IMR-90 (cell line): ENCODE data around the gene PDGFC. TPM values are rescaled to one million over a fixed set of nuclear protein-coding genes. Genes with fewer than 3 reads are reported as not detected.
A peak's percentile ranks its signal among the peaks of the same experiment; 100 is the strongest.

Experiments used
- ATAC-seq: fragments of 200-7000 bp; cut with Tn5 transposase; 2 replicates; pipeline ENCODE4 v1.9.1; 2020; ENCODE audit warnings: low read depth, mild to moderate bottlenecking, moderate library complexity
- BruUV-seq: library from RNA; stranded (reverse); fragments of 400-500 nt; replicated peaks from 2 replicates; lab custom pipeline; 2021; lab: Mats Ljungman, UMichigan
- CTCF ChIA-PET: fragments of 300-600 bp; formaldehyde crosslinking; extraction: SDS; loops from one replicate; lab custom pipeline; 2021; ENCODE audit warnings: antibody characterized with exemption; lab: Yijun Ruan, JAX
- POLR2A ChIA-PET: fragments of 300-600 bp; sonication (Branson Sonifier 250); formaldehyde crosslinking; loops from one replicate; lab custom pipeline; 2022; ENCODE audit warnings: antibody characterized with exemption; ENCODE audit not compliant: unreplicated experiment; lab: Charles Lee
- DNase-seq: peaks from one replicate; pipeline ENCODE4 v3.0.0; 2013
- H2AFZ ChIP-seq: replicated peaks from 2 replicates; pipeline ENCODE3; 2013; ENCODE audit warnings: low read length, mild to moderate bottlenecking; ENCODE audit not compliant: poor library complexity
- H2AK5ac ChIP-seq: 2 replicates; pipeline ENCODE4 v1.6.1; 2013; ENCODE audit warnings: low read depth, low read length, inconsistent platforms
- H2AK9ac ChIP-seq: replicated peaks from 2 replicates; pipeline ENCODE3; 2013; ENCODE audit warnings: mild to moderate bottlenecking, low read depth, low read length, moderate library complexity; ENCODE audit not compliant: poor library complexity
- H2BK120ac ChIP-seq: 2 replicates; pipeline ENCODE4 v1.6.1; 2013; ENCODE audit warnings: low read depth, low read length, inconsistent platforms
- H2BK15ac ChIP-seq: 3 replicates; pipeline ENCODE4 v1.6.1; 2013; ENCODE audit warnings: low read depth, low read length, inconsistent platforms
- H2BK20ac ChIP-seq: 2 replicates; pipeline ENCODE4 v1.6.1; 2013; ENCODE audit warnings: low read depth, mild to moderate bottlenecking, inconsistent platforms, low read length, moderate library complexity
- H2BK5ac ChIP-seq: 2 replicates; pipeline ENCODE4 v1.6.1; 2013; ENCODE audit warnings: mild to moderate bottlenecking, low read depth, low read length, inconsistent platforms; ENCODE audit not compliant: poor library complexity, severe bottlenecking
- H3K14ac ChIP-seq: replicated peaks from 2 replicates; pipeline ENCODE4 v1.6.1; 2013; ENCODE audit warnings: low read depth, low read length, inconsistent platforms
- H3K18ac ChIP-seq: 2 replicates; pipeline ENCODE4 v1.6.1; 2013; ENCODE audit warnings: low read depth, low read length, control low read depth
- H3K23ac ChIP-seq: 2 replicates; pipeline ENCODE4 v1.6.1; 2013; ENCODE audit warnings: low read depth, low read length, inconsistent platforms
- H3K27ac ChIP-seq: 2 replicates; pipeline ENCODE4 v1.5.1; 2013; ENCODE audit warnings: mild to moderate bottlenecking, control low read depth, low read length; ENCODE audit not compliant: insufficient read depth
- H3K27me3 ChIP-seq: 2 replicates; pipeline ENCODE4 v1.6.1; 2013; ENCODE audit warnings: low read length; ENCODE audit not compliant: control insufficient read depth, insufficient read depth
- H3K36me3 ChIP-seq: 2 replicates; pipeline ENCODE4 v1.6.1; 2013; ENCODE audit warnings: low read length, mixed read lengths; ENCODE audit not compliant: control insufficient read depth, insufficient read depth
- H3K4ac ChIP-seq: 2 replicates; pipeline ENCODE4 v1.6.1; 2013; ENCODE audit warnings: low read depth, low read length, inconsistent platforms
- H3K4me1 ChIP-seq: 2 replicates; pipeline ENCODE4 v1.6.1; 2013; ENCODE audit warnings: low read length, mixed read lengths; ENCODE audit not compliant: control insufficient read depth, insufficient read depth
- H3K4me2 ChIP-seq: 2 replicates; pipeline ENCODE4 v1.6.1; 2013; ENCODE audit warnings: low read depth, mild to moderate bottlenecking, control low read depth, low read length, moderate library complexity
- H3K4me3 ChIP-seq: 2 replicates; pipeline ENCODE4 v1.5.1; 2013; ENCODE audit warnings: low read depth, mild to moderate bottlenecking, control low read depth, low read length, moderate library complexity; ENCODE audit not compliant: insufficient read depth
- H3K56ac ChIP-seq: 2 replicates; pipeline ENCODE4 v1.6.1; 2013; ENCODE audit warnings: low read length, inconsistent platforms; ENCODE audit not compliant: insufficient read depth; ENCODE audit errors: extremely low read depth
- H3K79me1 ChIP-seq, 2 experiments: 2 replicates each; pipeline ENCODE4 v1.6.1; 2013; ENCODE audit warnings: low read length in 2 of 2, inconsistent platforms in 1 of 2, low read depth in 1 of 2
- H3K9ac ChIP-seq: 2 replicates; pipeline ENCODE4 v1.6.1; 2013; ENCODE audit warnings: low read depth, low read length, control low read depth
- H3K9me1 ChIP-seq: 2 replicates; pipeline ENCODE4 v1.6.1; 2013; ENCODE audit warnings: low read length, inconsistent platforms; ENCODE audit not compliant: insufficient read depth
- H3K9me3 ChIP-seq: 2 replicates; pipeline ENCODE4 v1.6.1; 2013; ENCODE audit warnings: low read length; ENCODE audit not compliant: control insufficient read depth, insufficient read depth
- H4K20me1 ChIP-seq: 2 replicates; pipeline ENCODE4 v1.6.1; 2013; ENCODE audit warnings: low read length, inconsistent platforms; ENCODE audit not compliant: insufficient read depth
- H4K5ac ChIP-seq: 2 replicates; pipeline ENCODE4 v1.6.1; 2013; ENCODE audit warnings: mild to moderate bottlenecking, low read depth, low read length, control low read depth
- H4K8ac ChIP-seq, 2 experiments: 2 replicates each; pipeline ENCODE4 v1.6.1; 2013; ENCODE audit warnings: low read depth in 2 of 2, low read length in 2 of 2, control low read depth in 1 of 2, inconsistent platforms in 1 of 2
- H4K91ac ChIP-seq: 2 replicates; pipeline ENCODE4 v1.6.1; 2013; ENCODE audit warnings: low read depth, low read length, inconsistent platforms; ENCODE audit not compliant: insufficient read depth
- CHD1 ChIP-seq: IDR thresholded peaks from 2 replicates; pipeline ENCODE4 v1.6.1; 2012; ENCODE audit warnings: low read depth, low read length, improper control_type of control experiment
- MAZ ChIP-seq: IDR thresholded peaks from 2 replicates; pipeline ENCODE4 v1.6.1; 2012; ENCODE audit warnings: low read depth, mild to moderate bottlenecking, low read length, improper control_type of control experiment, moderate library complexity, borderline replicate concordance
- RCOR1 ChIP-seq: IDR thresholded peaks from 2 replicates; pipeline ENCODE4 v1.6.1; 2012; ENCODE audit warnings: mild to moderate bottlenecking, low read length, improper control_type of control experiment; ENCODE audit not compliant: insufficient replicate concordance
- WGBS, 2 experiments: methylation state at CpG; one replicate each; pipeline versions ENCODE4 v1.1.5 to v1.1.7; 2013; ENCODE audit warnings: missing lambda C conversion rate in 2 of 2; ENCODE audit not compliant: insufficient read length in 1 of 2; ENCODE audit errors: extremely low coverage in 2 of 2; 5-methylcytosine and 5-hydroxymethylcytosine counted together
- dilution Hi-C: fragments of 300-500 bp; cut with HindIII; formaldehyde crosslinking; loops from one replicate; pipeline ENCODE4 v1.14.3; 2018; ENCODE audit warnings: low sequenced_read_pairs; ENCODE audit not compliant: unreplicated experiment
- in situ Hi-C: fragments of 300-500 bp; cut with MboI; formaldehyde crosslinking; loops from 3 replicates; pipeline ENCODE4 v1.14.3; 2019; ENCODE audit warnings: low sequenced_read_pairs, inconsistent platforms, mixed read lengths
- intact Hi-C: fragments of 100-400 bp; cut with micrococcal nuclease; formaldehyde crosslinking; loops from 2 replicates; pipeline ENCODE4 v1.10.0; 2022
- polyA plus RNA-seq, 3 experiments: library from polyadenylated mRNA; depleted of rRNA; stranded (reverse); fragments of >200 nt; gene quantifications; 2 replicates each; pipeline ENCODE4 v1.2.3, GENCODE V29; 2012; ENCODE audit warnings: low replicate concordance in 1 of 3
- total RNA-seq: library from RNA; depleted of rRNA; stranded (reverse); fragments of >200 nt; gene quantifications from 2 replicates; pipeline ENCODE4 v1.2.3, GENCODE V29; 2012

Gene PDGFC
- total and polyA plus RNA-seq, 2 of the 4 experiments (the other 2 are of a cell fraction): 19.8 to 90.7 TPM

DNA sequence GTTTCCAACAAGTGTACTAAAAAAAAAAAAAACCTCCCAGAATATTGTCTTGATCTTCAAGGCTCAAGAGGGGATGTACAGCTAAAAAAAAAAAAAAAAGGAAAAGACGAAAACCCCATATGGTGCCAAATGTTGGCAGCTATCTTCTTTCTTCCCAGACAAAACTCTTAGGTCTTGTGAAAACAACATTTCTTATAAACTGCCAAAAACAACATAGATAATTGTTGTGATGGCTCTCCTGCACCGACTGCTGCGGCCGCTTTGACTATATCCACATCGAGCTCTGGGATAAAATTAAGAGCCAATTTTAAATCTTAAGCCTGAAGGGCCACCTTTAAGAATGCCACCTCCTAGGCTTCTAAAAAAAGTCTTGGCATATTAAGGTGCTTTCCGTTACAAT, 23.5 kb downstream of the PDGFC start:
- POLR2A ChIA-PET: no interaction called here
- peaks cover 7 to 43% of the 10 kb centered on the region in 2 experiments; a peak in 3 of 4 replicates for H3K79me1 ChIP-seq
- H2BK120ac ChIP-seq: no peak overlapping the region
- H3K23ac ChIP-seq: no peak overlapping the region; the same call in 1 of the 2 replicates
- 80% methylated on average over 3 of the region's 6 CpGs; no CpG with 5 or more reads in 1 of the 2 experiments for WGBS, 2 experiments
- H2BK5ac ChIP-seq: no peak overlapping the region
- H4K20me1 ChIP-seq: peaks cover 4% of the 10 kb centered on the region; the same call in 1 of the 2 replicates
- intact Hi-C loops (loop anchor here (2.0 to 5.0 kb wide), 2 partner anchors 15 to 171 kb away; no protein-coding TSS in a partner anchor), dilution Hi-C loops (no loop called here), in situ Hi-C loops (no loop called here)
- H3K4ac ChIP-seq: no peak overlapping the region
- H3K27ac ChIP-seq: no peak overlapping the region
- no peaks in the 10 kb centered on the region for H3K9me3 ChIP-seq
- no peak overlapping the region for H4K5ac ChIP-seq
- H3K36me3 ChIP-seq: no peaks in the 10 kb centered on the region
- no peak overlapping the region for H2BK15ac ChIP-seq
- 0 out of 2 replicates have a peak overlapping the region, but pooled peaks have one; percentile 23 for H3K18ac ChIP-seq
- no TSS peak for BruUV-seq
- H3K9ac ChIP-seq: no peak overlapping the region
- no peak overlapping the region for H2AK9ac ChIP-seq
- no peaks in the 10 kb centered on the region for H3K27me3 ChIP-seq
- H2AK5ac ChIP-seq: no peak overlapping the region
- no peak for ATAC-seq
- no peak overlapping the region for H3K4me3 ChIP-seq
- H3K9me1 ChIP-seq: peaks cover 12% of the 10 kb centered on the region
- H2AFZ ChIP-seq: no peak overlapping the region
- DNase-seq: no peak
- TF ChIP-seq MAZ: no peak
- no peak for TF ChIP-seq CHD1
- no peak for TF ChIP-seq RCOR1
- no peak overlapping the region for H2BK20ac ChIP-seq
- H3K4me2 ChIP-seq: no peak overlapping the region
- H3K56ac ChIP-seq: no peak overlapping the region
- 0 out of 2 replicates have a peak overlapping the region, but pooled peaks have one; percentile 28 for H3K14ac ChIP-seq
- no peak overlapping the region; a peak in 1 of 4 replicates for H4K8ac ChIP-seq
- H3K4me1 ChIP-seq: peaks cover 24% of the 10 kb centered on the region
- CTCF ChIA-PET: no interaction called here
- H4K91ac ChIP-seq: no peak overlapping the region
